AG09309 (cell line): ENCODE measurements around the gene THY1.
"Not testable (repeated sequence)": the region's sequence is repeated elsewhere in the genome, so short reads cannot be mapped to it uniquely, and the experiment has no call there.

Experiments
- DNase-seq: peaks from one replicate; pipeline ENCODE4 v3.0.0-alpha.2; 2010; ENCODE audit warnings: low read depth
- H3K4me3 ChIP-seq: 2 replicates; pipeline ENCODE4 v1.5.1; 2011; ENCODE audit warnings: mild to moderate bottlenecking, low read depth, low read length, moderate library complexity; ENCODE audit not compliant: control insufficient read depth
- CTCF ChIP-seq: IDR thresholded peaks from 2 replicates; pipeline ENCODE4 v1.5.1; 2011; ENCODE audit warnings: mild to moderate bottlenecking, low read depth, low read length, inconsistent platforms; ENCODE audit not compliant: insufficient read depth, control insufficient read depth; ENCODE audit errors: missing control alignments

The THY1 gene

GRCh38 chr11:119461229-119461963, 38.4 kb upstream of the THY1 start:
- no peak for TF ChIP-seq CTCF
- DNase-seq, result no peak
- no peak overlapping the region for H3K4me3 ChIP-seq

DNA sequence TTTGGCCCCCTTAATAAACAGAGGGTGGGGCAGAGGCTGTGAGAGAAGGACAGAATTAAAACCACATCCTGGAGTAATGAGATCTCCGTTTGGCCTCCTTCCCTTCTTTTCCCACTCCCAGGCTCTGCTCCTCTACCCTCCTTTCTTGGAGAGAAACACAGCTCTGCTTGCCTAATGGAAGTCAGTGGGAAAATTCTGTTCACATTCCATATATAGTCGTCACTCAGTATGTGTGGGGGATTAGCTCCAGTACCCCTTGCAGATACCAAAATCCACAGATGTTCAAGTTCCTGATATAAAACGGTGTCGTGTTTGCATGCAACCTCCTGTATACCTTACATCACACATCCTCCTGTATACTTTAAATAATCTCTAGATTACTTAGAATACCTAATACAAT, 37.6 kb upstream of the THY1 start:
- TF ChIP-seq CTCF, result no peak
- no peak overlapping the region for H3K4me3 ChIP-seq
- DNase-seq, result peak; percentile 83

- H3K4me3 ChIP-seq, result no peak overlapping the region
- TF ChIP-seq CTCF, result no peak
- no peak for DNase-seq
Measured at GRCh38 chr11:119460097-119460496, 37.1 kb upstream of the THY1 start.

DNA sequence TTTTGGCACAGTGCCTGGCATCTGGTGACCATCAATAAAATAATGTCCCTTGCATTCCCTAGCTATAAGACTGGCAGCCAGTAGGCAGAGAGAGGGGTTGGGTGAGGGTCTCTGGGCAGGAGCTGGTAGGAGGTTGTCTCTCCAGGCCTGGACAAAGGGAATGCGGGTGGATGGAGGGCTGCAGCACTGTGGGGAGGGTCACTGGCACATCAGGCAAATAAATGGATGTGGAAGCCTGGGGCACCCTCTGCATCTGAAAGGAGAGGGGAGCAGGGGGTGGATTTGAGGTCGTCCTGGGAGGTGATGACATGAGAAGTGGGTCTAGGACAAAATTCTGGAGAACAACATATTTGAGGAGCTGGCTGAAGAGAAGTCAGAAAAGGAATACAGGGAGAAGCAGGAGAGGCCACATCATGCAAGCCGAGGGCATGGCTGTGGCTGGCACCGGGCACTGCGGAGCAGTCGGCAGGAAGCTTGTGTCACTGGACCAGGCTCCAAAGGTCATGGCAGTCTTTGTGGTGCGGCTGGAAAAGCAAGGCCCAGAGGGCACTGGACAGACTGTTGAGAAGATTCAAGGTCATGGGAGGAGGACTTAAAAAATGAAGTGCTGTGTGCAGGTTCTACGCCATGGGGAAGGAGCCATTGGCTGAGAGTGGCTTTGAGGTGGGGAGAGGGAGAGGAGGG, 36.5 kb upstream of the THY1 start:
- H3K4me3 ChIP-seq, result no peak overlapping the region
- DNase-seq, result no peak
- TF ChIP-seq CTCF, result no peak

- DNase-seq, H3K4me3 ChIP-seq: not testable (repeated sequence)
Measured at GRCh38 chr11:119455708-119456107, 32.7 kb upstream of the THY1 start.

GRCh38 chr11:119455241-119455640, 32.3 kb upstream of the THY1 start:
- not testable (repeated sequence) for DNase-seq, H3K4me3 ChIP-seq

GRCh38 chr11:119453881-119454280, 30.9 kb upstream of the THY1 start:
- DNase-seq, result no peak
- H3K4me3 ChIP-seq, result no peak overlapping the region
- no peak for TF ChIP-seq CTCF
